ENCODE measurements around the gene TPCN2.

DNA sequence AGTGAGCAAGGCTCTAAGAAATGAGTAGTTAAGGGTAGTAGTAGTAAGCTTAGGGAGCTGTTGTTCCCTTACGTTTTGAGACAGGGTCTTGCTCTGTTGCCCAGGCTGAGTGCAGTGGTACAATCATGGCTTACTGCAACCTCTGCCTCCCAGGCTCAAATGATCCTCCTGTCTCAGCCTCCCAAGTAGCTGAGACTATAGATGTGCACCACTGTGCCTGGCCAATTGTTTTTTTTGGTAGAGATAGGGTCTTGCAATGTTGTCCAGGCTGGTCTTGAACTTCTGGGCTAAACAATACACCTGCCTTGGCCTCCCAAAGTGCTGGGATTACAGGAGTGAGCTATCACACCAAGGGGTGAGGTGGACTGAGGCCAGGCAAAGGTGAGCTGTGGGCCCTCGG is 117.0 kb downstream of the TPCN2 start:
- TF ChIP-seq POLR2AphosphoS5 (IDR thresholded peaks at IDR 0.05; ENCODE audit: low read depth, low read length) (no peak), POLR2A (IDR thresholded peaks at IDR 0.05; ENCODE audit: low read depth, low read length) (no peak), TAF1 (IDR thresholded peaks at IDR 0.05; ENCODE audit: borderline replicate concordance, low read depth, low read length) (no peak)
